K562 (cell line): ENCODE results near the gene TMEM88. TPM values are rescaled to one million over a fixed set of nuclear protein-coding genes. Genes with fewer than 3 reads are reported as not detected.

ENCODE experiments used
- CCAR2 ChIP-seq: fragments of 200-400 bp; formaldehyde crosslinking; IDR thresholded peaks from 2 replicates; pipeline ENCODE4 v1.6.1; 2017; ENCODE audit warnings: mild to moderate bottlenecking, low read depth, low read length
- CHD1 ChIP-seq: fragments of 200-600 bp; sonication (generic); IDR thresholded peaks from one replicate; pipeline ENCODE4 v1.6.1; 2012; ENCODE audit warnings: mild to moderate bottlenecking, moderate library complexity, low read length, inconsistent platforms
- HNRNPLL ChIP-seq: fragments of 200-400 bp; formaldehyde crosslinking; IDR thresholded peaks from 2 replicates; pipeline ENCODE4 v1.6.1; 2017; ENCODE audit warnings: low read length, low read depth, mild to moderate bottlenecking; ENCODE audit not compliant: poor library complexity, severe bottlenecking
- MEF2A ChIP-seq: IDR thresholded peaks from 2 replicates; pipeline ENCODE4 v1.6.1; 2011; ENCODE audit warnings: low read depth, mild to moderate bottlenecking, low read length, moderate library complexity; ENCODE audit not compliant: control insufficient read depth
- POLR2G ChIP-seq: fragments of 200-400 bp; formaldehyde crosslinking; IDR thresholded peaks from 2 replicates; pipeline ENCODE4 v1.6.1; 2017; ENCODE audit warnings: low read depth, mild to moderate bottlenecking, antibody characterized with exemption, low read length, moderate library complexity
- RB1 ChIP-seq: fragments of 450-650 bp; IDR thresholded peaks from 2 replicates; pipeline ENCODE4 v1.6.1; 2017; ENCODE audit warnings: low read depth, mild to moderate bottlenecking
- SMC3 ChIP-seq: conservative IDR thresholded peaks from 2 replicates; pipeline ENCODE4 v1.6.1; 2011; ENCODE audit warnings: low read depth, low read length, improper control_type of control experiment; ENCODE audit not compliant: insufficient read depth
- TAF9B ChIP-seq: fragments of 450-650 bp; IDR thresholded peaks from 2 replicates; pipeline ENCODE4 v1.6.1; 2018; ENCODE audit warnings: mild to moderate bottlenecking; ENCODE audit not compliant: partially characterized antibody
- ZBTB40 ChIP-seq, 2 experiments: fragments of 450-650 bp in 1 of 2; sonication (generic) in 1 of 2; formaldehyde crosslinking in 1 of 2; IDR thresholded peaks; 2 replicates each; pipeline versions ENCODE4 v1.7.1 to v1.9.0; 2016 to 2022; ENCODE audit warnings: inconsistent platforms in 1 of 2, mild to moderate bottlenecking in 1 of 2, missing genetic modification reagents in 1 of 2
- ZFX ChIP-seq: sonication (generic); formaldehyde crosslinking; IDR thresholded peaks from 2 replicates; pipeline ENCODE4 v1.8.0; 2022; ENCODE audit warnings: mild to moderate bottlenecking, missing genetic modification reagents, moderate library complexity
- ZMIZ1 ChIP-seq, 2 experiments: fragments of 150-350 bp in 1 of 2; IDR thresholded peaks; 2 replicates each; pipeline ENCODE4 v1.6.1; 2012 to 2016; ENCODE audit warnings: low read depth in 2 of 2, low read length in 2 of 2, mild to moderate bottlenecking in 1 of 2, moderate library complexity in 1 of 2
- polyA plus RNA-seq, 8 experiments: library from polyadenylated mRNA; depleted of rRNA in 4 of 8; stranded (reverse) in 5 of 8; unstranded in 3 of 8; fragments of >200 nt; fragmentation: Nextera tagmentation in 2 of 8; fragmentation: Illumina TruSeq in 1 of 8; extraction: Ambion mirVana in 2 of 8; extraction: Trizol in 1 of 8; gene quantifications; 2 replicates each; pipeline versions ENCODE4 v1.2.1 to v1.2.3, GENCODE V29; 2011 to 2014; ENCODE audit warnings: inconsistent platforms in 1 of 8, missing spikeins in 1 of 8
- total RNA-seq, 7 experiments: library from RNA; depleted of rRNA in 6 of 7; stranded (reverse); fragments of >200 nt in 6 of 7; fragmentation: Illumina TruSeq in 2 of 7; extraction: Trizol in 2 of 7; gene quantifications; 2 replicates each; pipeline versions ENCODE4 v1.2.1 to v1.2.3, GENCODE V29; 2011 to 2021; ENCODE audit warnings: low replicate concordance in 1 of 7

The TMEM88 gene
- total and polyA plus RNA-seq, 9 of the 15 experiments (the other 6 are each of a cell fraction or from before 2014, with no cell fraction given), result 0.10 to 1.4 (median 0.36) TPM; not detected in 3

DNA sequence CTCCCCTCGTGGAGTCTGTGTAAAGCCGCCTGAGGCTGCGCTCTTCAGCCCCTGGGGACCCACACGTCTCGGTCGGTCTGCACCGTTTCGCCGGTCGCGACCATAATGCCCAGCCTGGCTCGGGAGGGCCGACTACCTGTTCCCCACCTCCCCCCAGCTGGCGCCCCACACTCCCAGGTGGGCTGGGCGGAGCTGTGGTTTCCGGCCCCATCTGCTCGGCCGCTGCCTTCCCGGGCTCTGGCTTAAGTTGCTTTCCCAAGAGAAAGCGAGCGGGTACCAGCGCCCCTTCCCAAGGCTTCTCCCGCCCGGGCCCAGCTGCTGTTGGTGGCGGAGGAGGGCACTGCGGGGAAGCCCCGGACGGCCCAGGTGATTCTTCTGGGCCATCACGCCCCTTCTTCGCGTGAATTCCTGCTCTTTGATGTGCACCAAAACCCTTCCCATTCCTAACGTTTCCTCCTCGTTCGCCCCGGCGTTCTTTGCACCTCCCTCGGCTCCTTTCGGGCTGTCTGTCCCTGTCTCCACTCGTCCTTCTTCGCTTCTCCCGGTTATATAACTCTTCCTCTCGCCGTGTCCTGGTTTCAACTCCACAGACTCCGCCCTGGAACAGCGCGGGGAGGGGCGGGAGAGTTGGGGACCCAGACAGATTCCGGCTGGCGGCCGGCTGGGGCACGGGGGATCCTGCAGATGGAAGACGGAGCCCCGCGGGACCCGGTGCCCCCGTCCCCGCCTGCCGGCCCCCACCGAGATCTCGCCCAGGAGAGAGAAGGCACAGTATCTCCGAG is 18.9 kb upstream of the TMEM88 start (continued):
- TF ChIP-seq CCAR2, result no peak
- TF ChIP-seq POLR2G, result peak; percentile 69
- no peak for TF ChIP-seq SMC3
- TF ChIP-seq HNRNPLL, result peak; percentile 9
- 0 out of 2 replicates have a peak, but pooled peaks have one; percentile 10 for TF ChIP-seq ZBTB40 (IDR thresholded peaks at IDR 0.05)
- no peak for TF ChIP-seq ZBTB40 (CRISPR knock-in tag; IDR thresholded peaks at IDR 0.05)
- TF ChIP-seq RB1, result 0 out of 2 replicates have a peak, but pooled peaks have one; percentile 15
- TF ChIP-seq ZFX (CRISPR knock-in tag), result peak; percentile 29
- peak; percentile 54 for TF ChIP-seq CHD1
- no peak for TF ChIP-seq MEF2A
- TF ChIP-seq TAF9B, result peak; percentile 8
- TF ChIP-seq ZMIZ1 (IDR thresholded peaks at IDR 0.05; ENCODE audit: low read depth in 2 of 2, low read length in 2 of 2), result 0 out of 4 replicates have a peak, but pooled peaks of 1 of the 2 experiments have one; percentile 1
- TF ChIP-seq, all 486 proteins: peak for 26
